SU-DHL-6 (cell line): Measurements from ENCODE around the gene TRPV4.

Experiments
- EZH2phosphoT487 ChIP-seq: fragments of 200-600 bp; sonication (generic), shearing (Covaris generic); conservative IDR thresholded peaks from 2 replicates; pipeline ENCODE4 v1.6.1; 2018; ENCODE audit warnings: mild to moderate bottlenecking, antibody characterized with exemption, low read length, moderate library complexity, mixed read lengths
- TF ChIP-seq, protein P1 (sequence below): fragments of 200-600 bp; sonication (generic); IDR thresholded peaks from one replicate; pipeline ENCODE4 v1.5.1; 2017; ENCODE audit warnings: antibody characterized with exemption, mild to moderate bottlenecking, low read length, moderate library complexity; ENCODE audit not compliant: insufficient read depth, poor library complexity, severe bottlenecking

DNA sequence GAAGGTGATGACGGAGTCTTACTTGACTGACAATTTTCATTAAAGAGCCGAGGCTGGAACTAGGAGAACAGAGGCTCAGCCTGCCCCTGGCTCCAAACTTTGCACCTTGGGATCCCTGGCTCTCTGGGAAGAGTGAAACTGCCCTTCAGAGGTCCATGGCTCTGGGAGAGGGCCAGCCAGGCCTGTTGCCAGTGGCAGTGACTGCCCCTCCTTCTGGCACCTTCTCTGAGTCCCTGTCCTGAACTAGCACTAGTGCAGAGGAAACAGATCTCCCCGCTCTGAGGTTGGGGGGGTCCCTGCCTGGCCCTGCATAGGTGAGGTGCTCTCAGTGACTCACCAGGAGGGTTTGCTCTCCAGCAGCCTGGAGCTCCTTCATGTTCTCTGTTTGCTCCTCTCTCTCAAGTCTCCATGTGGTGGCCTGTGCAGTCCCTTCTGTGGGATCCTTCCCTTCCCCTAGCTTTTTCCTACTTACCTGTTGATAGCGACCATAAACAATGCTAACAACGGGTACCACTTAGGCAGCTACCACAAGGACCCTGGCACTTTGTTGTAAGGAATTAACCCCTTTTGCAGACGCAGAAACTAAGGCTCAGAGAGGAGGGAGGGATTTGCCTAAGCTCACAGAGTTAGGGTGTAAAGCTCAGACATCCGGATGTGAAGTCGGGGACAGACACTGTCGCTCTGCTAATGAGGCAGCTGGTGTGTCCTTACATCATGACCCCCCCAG, 97.2 kb downstream of the TRPV4 start:
- TF ChIP-seq, protein P1, sequence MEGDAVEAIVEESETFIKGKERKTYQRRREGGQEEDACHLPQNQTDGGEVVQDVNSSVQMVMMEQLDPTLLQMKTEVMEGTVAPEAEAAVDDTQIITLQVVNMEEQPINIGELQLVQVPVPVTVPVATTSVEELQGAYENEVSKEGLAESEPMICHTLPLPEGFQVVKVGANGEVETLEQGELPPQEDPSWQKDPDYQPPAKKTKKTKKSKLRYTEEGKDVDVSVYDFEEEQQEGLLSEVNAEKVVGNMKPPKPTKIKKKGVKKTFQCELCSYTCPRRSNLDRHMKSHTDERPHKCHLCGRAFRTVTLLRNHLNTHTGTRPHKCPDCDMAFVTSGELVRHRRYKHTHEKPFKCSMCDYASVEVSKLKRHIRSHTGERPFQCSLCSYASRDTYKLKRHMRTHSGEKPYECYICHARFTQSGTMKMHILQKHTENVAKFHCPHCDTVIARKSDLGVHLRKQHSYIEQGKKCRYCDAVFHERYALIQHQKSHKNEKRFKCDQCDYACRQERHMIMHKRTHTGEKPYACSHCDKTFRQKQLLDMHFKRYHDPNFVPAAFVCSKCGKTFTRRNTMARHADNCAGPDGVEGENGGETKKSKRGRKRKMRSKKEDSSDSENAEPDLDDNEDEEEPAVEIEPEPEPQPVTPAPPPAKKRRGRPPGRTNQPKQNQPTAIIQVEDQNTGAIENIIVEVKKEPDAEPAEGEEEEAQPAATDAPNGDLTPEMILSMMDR = no peak
- TF ChIP-seq EZH2phosphoT487 = no peak
